GM19023 (cell line): ENCODE data around the gene BTN3A1.
"Not testable (repeated sequence)": the region's sequence is repeated elsewhere in the genome, so short reads cannot be mapped to it uniquely, and the experiment has no call there.

Experiments used
- ATAC-seq: cut with Tn5 transposase; IDR thresholded peaks from one replicate; pipeline ENCODE4 v1.9.1; 2021; ENCODE audit warnings: mild to moderate bottlenecking, moderate library complexity; ENCODE audit not compliant: unreplicated experiment

Gene BTN3A1

DNA sequence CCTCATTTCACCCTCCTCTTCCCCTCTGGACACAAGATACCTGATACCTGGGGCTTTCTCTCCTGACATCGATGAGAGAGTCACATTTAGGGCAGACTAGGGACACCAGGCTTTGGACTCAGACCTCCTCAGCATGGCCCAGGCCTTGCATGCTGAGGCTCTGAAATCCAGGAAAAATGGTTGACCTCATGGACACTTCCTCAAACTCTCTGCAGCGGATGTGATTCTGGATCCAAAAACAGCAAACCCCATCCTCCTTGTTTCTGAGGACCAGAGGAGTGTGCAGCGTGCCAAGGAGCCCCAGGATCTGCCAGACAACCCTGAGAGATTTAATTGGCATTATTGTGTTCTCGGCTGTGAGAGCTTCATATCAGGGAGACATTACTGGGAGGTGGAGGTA is 10.9 kb downstream of the BTN3A1 start:
- no peak for ATAC-seq

- ATAC-seq = no peak
Measured at GRCh38 chr6:26414281-26414680, 12.2 kb downstream of the BTN3A1 start.

- ATAC-seq = no peak
Measured at GRCh38 chr6:26415036-26415614, 13.1 kb downstream of the BTN3A1 start.

GRCh38 chr6:26415791-26416190 is 13.7 kb downstream of the BTN3A1 start:
- ATAC-seq = no peak

DNA sequence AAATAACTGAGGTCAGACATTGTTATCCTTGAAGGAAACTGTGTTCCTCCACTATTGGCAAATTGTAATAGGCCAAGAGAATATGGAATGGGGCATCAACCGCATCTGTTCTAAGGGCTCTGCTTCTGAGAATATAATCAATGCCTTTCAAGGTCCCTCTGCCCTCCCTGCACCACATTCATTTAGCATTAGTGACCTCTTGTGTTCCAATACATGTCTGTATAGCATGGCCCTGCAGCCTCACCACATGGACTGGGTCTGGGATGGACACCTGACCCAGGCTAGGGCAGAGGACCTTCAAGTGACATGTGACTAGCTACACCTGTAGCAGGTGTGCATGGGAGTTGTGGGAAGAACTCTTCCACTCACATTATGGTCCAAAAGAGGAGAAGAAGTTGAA is 14.2 kb downstream of the BTN3A1 start:
- no peak for ATAC-seq

DNA sequence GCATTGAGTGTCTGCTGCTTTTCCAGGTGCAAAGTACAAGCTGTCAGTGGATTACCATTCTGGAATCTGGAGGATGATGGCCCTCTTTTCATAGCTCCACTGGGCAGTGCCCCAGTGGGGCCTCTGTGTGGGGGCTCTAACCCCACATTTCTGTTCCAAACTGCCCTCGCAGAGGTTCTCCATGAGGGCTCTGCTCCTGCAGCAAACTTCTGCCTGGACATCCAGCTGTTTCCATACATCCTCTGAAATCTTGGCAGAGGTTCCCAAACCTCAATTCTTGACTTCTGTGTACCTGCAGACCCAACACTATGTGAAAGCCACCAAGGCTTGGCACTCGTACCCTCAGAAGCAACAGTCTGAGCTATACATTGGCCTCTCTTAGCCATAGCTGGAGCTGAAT is 16.0 kb downstream of the BTN3A1 start:
- not testable (repeated sequence) for ATAC-seq

GRCh38 chr6:26418795-26419194 is 16.7 kb downstream of the BTN3A1 start:
- ATAC-seq = not testable (repeated sequence)

DNA sequence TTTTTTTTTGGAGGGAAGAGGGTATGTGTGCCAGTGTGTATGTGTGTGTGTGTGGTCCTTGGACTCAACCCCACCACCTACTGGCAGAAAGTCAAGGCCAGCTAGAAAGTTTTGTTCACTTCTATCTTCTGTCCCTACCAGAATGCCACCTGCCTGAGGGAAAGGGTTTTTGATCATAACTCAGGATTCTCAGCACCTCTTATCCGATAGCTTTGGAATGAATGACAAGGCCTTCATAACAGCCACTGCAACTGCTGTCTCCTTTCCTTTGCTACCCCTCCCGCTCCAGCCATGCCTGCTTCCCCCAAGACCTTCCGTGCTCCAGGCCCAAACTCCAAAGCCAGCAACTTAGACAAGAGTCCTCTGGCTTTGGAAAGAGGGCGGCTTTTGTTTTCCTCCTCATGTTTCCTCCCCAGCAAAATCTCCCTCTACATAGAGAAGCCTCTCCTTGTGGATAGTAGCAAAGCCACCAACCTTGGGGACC is 18.7 kb downstream of the BTN3A1 start:
- ATAC-seq = no peak

DNA sequence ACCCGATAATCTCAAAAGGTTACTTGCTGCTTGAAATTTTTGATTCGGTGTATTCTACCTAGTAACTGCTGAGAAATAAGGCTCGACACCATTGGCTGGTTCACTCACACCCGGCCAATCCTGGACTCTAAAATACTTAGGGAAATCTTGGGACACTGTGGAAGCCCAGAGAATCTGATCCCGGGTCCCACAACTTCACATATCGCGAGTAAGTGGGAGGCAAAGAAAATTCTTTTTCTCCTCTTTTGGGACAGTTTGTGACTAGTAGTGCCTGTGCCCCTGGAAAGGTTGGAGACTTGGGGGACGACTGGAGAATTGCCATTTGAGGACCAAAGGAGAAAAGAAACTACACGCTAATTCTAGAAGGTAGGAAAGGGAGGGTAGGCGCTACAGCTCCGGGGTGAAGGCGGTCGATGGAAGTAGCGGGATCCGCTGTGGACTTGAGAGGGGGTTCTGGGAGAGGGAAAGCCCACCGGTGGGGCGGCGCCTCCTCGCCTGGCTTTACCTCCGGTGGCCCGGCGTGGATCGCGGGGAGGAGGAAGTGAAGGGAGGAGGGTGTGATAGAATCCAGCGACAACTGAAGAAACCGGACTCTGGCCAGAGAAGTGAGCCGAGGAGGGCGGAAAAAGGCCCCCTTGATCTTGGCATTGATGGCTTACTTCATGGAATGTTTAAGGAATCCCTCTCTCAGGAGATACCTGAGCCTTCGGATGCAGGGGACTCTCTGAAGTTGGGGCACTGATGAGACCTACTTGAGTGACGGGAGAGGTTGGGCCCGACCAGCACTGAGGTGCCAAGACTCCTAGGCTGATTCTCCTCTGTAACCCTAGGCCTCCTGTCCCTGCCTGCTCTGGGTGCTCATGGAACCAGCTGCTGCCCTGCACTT is 19.4 kb downstream of the BTN3A1 start:
- ATAC-seq = peak; percentile 92

DNA sequence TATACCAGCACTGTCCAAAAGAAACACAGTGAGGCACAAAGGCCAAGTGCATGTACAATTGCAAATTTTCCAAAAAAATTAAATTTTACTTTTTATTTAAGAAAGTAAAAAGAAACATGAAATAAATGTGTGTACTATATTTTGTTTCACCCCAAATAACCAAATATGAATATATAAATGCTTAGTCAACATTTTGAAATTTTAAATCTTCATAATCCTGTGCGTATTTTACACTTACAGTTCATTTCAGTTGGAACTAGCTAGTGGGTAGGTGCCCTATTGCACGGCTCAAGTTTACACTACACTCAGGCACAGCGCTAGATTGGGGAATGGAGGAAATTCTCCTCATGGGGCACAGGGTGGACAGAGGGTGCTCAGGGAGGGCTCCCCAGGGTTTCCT is 20.3 kb downstream of the BTN3A1 start:
- ATAC-seq = no peak

DNA sequence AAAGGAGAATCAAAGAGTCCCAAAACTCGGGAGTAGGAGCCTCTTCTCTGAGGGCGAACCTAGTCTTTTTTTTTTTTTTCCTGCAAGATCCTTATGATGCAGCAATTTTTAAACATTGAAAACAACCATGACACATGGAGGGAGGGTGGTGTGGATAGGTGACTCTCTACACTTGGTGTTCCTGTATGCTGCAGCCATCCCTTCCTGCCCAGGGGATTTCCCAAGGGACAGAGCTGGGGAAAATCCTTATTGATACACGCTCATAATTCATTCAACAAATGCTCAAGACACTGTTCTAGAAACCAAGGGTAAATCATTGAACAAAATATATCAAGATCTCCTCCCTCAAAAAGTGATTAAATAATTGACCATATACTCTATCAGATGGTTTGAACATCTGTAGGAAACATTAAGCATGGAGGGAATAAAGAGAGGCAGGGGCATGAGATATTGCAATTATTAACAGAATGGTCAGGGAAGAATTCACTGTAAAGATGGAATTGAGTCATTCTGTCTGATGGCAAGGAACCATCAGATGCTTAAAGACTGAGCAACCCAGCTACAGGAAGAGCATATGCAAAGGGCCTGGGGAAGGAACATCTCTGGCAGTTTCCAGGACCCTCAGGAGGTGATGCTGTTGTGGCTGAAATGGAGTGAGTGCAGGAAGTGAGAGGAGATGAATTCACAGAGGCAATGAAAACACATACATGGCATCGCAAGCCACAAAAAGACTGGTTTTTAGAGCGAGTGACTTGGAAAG is 24.8 kb downstream of the BTN3A1 start:
- ATAC-seq = no peak

DNA sequence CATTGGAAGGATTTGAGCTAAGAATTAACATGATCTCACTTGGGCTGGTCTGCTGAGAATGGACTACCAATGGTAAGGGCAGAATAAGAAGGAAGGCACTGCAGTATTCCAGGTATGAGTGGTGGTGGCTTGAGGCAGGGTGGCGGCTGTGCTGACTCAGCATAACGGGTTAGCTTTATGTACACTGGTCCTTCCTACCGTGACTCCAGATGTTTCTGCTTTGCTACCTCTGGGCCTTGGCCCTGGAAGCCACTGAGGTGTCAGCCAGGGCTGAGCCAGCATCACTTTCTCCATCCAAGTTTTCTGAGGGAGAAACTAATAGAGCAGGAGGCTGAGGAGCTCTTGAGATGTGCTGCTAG is 25.4 kb downstream of the BTN3A1 start:
- ATAC-seq = no peak

DNA sequence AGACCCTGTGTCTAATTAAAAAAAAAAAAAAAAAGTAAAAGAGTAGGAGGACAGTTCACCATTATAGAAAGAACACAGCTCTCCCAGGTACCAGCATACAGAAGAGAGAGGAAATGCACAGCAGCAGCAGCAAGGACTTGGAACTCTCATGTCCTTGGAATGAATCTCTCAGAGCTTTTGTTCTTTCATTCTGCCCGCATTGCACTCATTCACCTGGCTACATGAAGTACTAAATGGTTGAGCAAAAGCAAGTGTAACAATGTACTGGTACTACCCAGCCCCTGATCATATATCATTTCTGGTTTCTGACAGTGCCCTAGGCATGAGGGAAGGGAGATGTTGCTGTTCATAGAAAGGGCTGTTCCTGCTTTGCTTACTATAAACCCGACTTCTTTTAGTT is 26.1 kb downstream of the BTN3A1 start:
- ATAC-seq = no peak

DNA sequence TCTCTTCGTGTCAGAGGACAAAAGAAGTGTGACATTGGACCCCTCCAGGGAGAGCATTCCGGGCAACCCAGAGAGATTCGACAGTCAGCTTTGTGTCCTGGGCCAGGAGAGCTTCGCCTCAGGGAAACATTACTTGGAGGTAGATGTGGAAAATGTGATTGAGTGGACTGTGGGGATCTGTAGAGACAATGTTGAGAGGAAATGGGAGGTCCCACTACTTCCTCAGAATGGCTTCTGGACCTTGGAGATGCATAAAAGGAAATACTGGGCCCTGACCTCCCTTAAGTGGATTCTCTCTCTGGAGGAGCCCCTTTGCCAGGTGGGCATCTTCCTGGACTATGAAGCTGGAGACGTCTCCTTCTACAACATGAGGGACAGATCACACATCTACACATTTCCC is 28.7 kb downstream of the BTN3A1 start:
- ATAC-seq = no peak

DNA sequence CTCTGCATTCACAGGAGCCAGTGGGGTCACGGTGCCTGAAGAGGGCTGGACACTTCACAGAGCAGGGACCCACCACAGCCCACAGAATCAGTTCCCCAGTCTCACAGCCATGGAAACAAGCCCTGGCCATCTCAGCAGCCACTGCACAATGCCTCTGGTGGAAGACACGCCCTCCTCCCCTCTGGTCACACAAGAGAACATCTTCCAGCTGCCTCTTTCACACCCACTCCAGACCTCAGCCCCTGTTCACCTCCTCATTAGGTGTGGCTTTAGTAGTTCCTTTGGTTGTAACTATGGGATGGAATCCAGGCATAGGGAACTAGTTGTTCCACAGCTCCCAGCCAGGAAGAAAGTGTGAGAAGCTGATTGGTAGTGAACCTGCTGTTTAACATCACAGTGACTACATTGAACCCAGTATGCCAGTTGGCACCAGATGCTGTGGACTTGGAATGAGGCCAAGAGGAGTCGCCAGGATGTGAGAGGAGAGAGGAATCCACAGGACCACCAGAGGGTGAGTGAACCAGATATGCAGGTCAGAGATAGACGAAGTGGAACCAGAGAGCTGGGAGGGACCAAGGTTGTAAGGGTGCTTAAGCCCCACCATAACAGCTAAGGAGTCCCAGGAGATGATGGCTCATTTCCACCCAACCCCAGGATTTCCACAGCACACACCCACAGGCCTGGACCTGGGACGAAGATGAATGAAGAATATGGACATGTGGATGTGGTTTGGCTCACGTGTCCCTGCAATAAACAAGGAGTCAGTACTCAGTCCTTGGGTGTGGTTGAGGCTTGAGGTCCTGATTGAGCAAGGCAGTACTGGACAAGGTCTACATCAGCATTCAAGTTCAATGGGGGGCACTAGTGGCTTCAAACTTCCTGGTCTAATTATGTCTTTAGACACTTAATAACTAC is 29.4 kb downstream of the BTN3A1 start:
- ATAC-seq = no peak

DNA sequence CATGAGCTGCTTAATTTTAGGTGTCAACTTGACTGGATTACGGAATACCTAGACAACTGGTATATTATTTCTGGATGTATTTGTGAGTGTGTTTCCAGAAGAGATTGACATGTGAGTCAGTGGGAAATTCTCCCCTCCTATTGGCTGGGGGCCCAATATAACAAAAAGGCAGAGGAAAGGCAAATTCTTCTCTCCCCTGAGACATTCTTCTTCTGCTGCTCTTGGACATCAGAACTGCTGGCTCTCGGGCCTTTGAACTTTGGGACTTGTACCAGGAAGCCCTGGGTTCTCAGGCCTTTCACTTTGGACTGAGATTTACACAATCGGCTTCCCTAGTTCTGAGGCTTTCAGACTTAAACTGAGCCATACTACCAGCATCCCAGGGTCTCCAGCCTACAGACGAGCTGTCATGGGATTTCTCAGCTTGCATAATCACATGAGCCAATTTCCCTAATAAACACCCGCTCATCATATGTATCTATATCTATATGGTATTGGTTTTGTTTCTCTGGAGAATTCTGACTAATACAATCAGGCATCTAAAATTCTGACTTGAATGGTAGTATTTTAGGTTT is 30.6 kb downstream of the BTN3A1 start:
- ATAC-seq = no peak

DNA sequence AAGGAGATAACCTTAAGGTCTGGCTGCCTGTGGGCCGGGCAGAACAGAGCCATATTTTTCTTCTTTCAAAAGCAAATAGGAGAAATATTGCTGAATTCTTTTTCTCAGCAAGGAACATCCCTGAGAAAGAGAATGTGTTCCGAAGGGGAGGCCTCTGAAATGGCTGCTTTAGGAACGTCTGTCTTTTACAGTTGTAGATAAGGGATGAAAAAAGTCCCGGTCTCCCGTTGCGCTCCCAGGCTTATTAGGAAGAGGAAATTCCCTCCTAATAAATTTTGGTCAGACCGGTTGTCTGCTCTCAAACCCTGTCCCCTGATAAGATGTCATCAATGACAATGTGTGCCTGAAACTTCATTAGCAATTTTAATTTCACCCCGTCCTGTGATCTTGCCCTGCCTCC is 31.6 kb downstream of the BTN3A1 start:
- ATAC-seq = not testable (repeated sequence)

DNA sequence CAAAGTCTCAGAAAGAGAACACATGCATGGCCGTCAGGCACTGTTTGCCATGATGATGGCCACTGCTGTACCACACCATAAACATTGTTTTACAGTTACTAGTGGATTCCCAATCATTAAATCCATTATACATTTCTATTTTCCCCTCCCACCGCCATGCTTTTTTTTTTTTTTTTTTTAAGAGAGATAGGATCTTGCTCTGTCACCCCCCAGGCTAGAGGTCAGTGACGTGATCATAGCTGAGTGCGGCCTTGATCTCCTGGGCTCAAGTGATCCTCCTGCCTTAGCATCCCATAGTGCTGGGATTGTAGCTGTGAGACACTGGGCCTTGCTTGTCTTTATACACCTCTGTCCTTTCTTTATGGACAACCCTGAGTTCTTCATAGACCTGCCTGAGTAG is 33.9 kb downstream of the BTN3A1 start:
- no peak for ATAC-seq

- ATAC-seq = no peak
Measured at GRCh38 chr6:26437550-26437949, 35.5 kb downstream of the BTN3A1 start.

DNA sequence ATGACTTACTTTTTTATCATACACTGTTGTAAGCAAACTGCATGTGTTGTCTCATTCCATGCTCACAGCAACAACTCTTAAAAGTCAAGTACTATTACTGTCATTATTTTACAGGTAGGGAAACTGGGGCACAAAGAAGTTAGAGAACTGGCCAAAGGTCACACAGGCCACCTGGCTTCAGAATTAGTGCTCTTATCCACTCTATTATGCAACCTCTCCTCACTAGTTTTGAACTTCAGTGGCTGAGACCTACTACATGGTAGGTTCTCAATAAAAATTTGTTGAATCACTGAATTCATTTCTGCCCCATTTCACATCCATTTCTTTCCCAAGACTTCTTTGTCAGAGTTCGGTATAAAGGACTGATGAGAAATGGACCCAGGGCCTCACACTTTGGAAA is 35.9 kb downstream of the BTN3A1 start:
- no peak for ATAC-seq
